AG10803 (cell line): Measurements from ENCODE around the gene IFI30.
A peak's percentile ranks its signal among the peaks of the same experiment; 100 is the strongest.

ENCODE experiments used
- DNase-seq: peaks from one replicate; pipeline ENCODE4 v3.0.0; 2010; ENCODE audit warnings: low read depth
- H3K4me3 ChIP-seq: 2 replicates; pipeline ENCODE4 v1.5.1; 2011; ENCODE audit warnings: mild to moderate bottlenecking, low read length, control low read depth
- CTCF ChIP-seq: conservative IDR thresholded peaks from 2 replicates; pipeline ENCODE4 v1.5.1; 2011; ENCODE audit warnings: mild to moderate bottlenecking, low read length, control low read depth, inconsistent platforms

Gene IFI30

GRCh38 chr19:18171605-18172327 lies 1.8 kb upstream of the IFI30 start:
- H3K4me3 ChIP-seq: no peak overlapping the region
- DNase-seq: no peak
- TF ChIP-seq CTCF: no peak

DNA sequence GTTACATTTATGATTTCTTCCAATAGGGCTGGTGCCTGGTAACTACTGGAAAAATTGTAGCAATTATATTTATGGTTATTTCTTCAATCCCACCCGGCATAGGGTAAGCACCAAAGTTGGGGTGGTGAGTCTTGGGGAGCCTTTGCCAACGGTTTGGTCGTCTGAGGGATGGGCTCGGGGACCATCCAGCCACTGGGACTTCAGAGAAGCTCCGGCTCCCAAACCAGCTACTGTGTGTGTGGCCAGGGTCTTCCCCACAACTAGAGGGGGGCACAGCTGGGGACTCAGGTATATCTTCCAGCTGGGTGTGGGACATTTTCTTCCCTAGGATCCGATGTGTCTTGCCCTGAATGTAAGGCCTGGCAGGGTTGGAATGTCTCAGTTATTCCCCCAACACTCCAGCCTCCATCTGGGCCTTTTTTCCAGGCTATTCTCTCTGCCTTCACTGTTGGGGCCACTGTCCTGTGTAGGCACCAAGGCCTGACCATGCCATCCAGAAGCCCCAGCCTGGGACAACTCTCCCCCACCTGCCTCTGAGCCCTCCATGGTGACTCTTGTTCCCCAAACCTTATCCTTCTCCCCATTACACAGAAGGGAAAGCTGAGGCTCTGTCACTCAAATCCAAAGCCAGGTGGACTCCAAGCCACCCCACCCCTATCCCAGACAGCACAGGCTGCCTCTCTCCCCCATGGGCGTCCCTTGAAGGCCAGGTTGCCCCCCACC lies 1.1 kb upstream of the IFI30 start:
- TF ChIP-seq CTCF: no peak
- no peak overlapping the region for H3K4me3 ChIP-seq
- DNase-seq: no peak

GRCh38 chr19:18173054-18173571 lies 500 bp upstream of the IFI30 start:
- peak overlapping the region; percentile 71 for H3K4me3 ChIP-seq
- no peak for TF ChIP-seq CTCF
- no peak for DNase-seq

- DNase-seq: no peak
- no peak for TF ChIP-seq CTCF
- no peak overlapping the region for H3K4me3 ChIP-seq
Observed at GRCh38 chr19:18174983-18175382, 1.4 kb downstream of the IFI30 start.

DNA sequence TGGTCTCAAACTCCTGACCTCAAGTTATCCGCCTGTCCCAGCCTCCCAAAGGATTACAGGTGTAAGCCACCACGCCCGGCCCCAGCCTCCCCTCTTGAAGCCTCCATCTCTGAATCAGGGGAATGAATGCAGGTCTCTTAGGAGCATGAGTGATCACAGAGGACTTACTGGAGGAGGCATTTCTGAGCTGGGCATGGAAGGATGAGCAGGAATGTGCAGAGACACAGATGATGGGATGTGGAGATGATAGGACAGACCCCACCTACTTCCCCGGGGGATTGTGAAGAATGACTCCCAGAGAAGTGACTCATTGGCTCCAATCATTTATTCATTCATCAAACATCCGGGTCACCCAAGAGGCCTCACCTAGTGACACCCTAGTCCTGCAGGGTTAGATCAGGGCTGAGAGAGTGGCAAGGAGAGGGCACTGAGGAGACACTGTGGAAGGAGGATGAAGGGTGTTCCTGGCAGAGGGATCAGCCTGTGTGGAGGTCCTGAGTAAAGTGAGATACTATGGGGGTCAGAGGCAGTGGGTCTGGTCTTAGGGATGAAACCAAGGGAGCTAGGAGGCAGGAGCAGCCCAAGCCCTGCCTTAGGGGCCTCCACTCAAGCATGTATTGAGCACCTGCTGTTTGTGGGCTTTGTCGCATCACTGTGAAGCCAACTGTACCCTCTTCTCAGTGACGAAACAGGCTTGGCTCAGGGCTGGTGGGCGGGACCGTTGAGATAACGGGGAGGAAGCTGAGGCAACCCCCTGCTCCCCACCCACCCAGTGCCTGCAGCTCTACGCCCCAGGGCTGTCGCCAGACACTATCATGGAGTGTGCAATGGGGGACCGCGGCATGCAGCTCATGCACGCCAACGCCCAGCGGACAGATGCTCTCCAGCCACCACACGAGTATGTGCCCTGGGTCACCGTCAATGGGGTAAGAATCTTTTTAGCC lies 3.0 kb downstream of the IFI30 start:
- no peak for TF ChIP-seq CTCF
- no peak overlapping the region for H3K4me3 ChIP-seq
- no peak for DNase-seq

- H3K4me3 ChIP-seq: no peak overlapping the region
- no peak for TF ChIP-seq CTCF
- no peak for DNase-seq
Observed at GRCh38 chr19:18179957-18180356, 6.3 kb downstream of the IFI30 start.
